Measurements from ENCODE around the gene LRRC37A2.
"Not testable (repeated sequence)": the region's sequence is repeated elsewhere in the genome, so short reads cannot be mapped to it uniquely, and the experiment has no call there.

Gene LRRC37A2

DNA sequence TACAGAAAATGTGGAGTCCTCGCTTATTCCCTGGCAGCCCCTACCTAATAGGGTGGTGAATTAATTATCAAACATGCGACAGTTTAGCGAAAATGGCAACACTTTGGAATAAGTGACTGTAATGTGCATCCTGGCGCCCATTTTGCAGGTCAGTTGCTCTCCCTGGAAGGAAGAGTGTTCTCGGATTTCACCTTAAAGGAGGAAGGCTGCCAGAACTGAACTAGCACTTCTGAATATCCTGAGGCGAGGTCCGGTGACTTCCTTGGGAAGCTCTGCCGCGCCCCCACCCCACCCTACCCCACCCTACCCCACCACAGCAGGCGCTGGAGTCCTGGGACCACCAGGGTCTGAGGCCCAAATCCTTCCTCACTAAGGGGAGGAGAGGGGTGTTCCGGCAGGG lies at the start of gene LRRC37A2:
Gene LRRC37A2, plus strand, starts transcription at position 301 of the 400 bp plus-strand sequence. CDS start 245 bp downstream, outside the sequence.
- in situ Hi-C loops (cut with MboI; ENCODE audit: low sequenced_read_pairs): not testable (repeated sequence)

GRCh38 chr17:46467618-46468017 lies 44.6 kb upstream of the LRRC37A2 start:
- in situ Hi-C loops (cut with MboI; ENCODE audit: low sequenced_read_pairs): not testable (repeated sequence)

DNA sequence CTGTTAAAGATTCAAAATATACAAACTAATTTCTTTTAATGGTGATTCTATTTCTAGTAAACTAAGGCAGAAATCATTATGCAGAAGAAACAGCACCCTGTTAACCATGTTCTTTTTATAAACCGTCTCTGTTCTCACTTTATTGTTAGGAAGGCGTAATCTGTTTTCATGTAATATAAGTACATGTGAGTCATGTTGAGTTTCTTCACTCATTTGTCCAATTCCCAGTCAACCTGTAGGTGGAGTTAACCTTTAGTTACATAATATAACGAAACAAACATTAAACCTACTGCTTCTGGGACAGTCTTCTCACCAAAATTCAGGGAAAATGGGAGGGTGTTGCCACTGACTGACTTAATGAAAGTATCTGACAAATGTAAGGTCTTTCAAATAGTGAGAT lies 37.8 kb upstream of the LRRC37A2 start:
- in situ Hi-C loops (cut with MboI; ENCODE audit: low sequenced_read_pairs): not testable (repeated sequence)

DNA sequence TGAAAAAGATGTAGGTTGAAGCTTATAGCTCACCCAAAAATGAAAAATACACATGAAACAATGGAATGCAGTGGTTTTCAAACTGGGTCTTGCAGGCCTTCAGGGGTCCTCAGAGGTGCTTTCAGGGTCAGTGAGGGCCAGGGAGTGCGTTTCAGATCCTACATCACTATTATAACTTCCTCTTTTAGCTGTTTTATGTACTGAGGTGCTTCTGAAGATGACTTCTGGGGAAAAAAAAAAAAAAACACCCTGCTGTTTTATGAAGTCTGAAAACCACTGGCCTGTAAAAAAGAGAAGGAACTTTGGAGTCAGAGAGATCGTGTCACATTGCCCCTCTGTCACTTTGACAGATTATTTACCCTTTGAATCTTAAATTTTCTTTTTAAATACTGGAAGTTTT lies 36.7 kb upstream of the LRRC37A2 start:
- in situ Hi-C loops (cut with MboI; ENCODE audit: low sequenced_read_pairs): not testable (repeated sequence)

DNA sequence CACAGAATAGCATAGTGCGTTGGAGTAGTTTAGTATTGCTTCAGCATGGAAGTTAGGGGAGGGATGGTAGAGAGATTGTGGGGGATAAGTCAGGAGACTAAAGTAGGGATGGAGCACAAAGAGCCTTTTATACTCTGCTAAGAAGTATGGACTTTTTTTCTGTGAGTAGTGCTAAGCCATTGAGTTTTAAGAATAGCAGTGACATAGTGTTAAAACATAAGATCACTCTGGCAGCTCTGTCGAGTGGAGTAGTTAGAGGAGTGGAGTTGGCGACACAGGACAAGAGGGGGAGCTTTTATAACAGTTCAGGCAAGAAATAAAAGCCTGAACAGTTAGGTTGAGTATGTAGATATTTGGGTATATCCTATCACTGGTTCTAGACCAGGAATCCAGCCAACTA lies 33.4 kb upstream of the LRRC37A2 start:
- in situ Hi-C loops (cut with MboI; ENCODE audit: low sequenced_read_pairs): not testable (repeated sequence)

GRCh38 chr17:46481310-46481709 lies 31.0 kb upstream of the LRRC37A2 start:
- in situ Hi-C loops (cut with MboI; ENCODE audit: low sequenced_read_pairs): not testable (repeated sequence)

DNA sequence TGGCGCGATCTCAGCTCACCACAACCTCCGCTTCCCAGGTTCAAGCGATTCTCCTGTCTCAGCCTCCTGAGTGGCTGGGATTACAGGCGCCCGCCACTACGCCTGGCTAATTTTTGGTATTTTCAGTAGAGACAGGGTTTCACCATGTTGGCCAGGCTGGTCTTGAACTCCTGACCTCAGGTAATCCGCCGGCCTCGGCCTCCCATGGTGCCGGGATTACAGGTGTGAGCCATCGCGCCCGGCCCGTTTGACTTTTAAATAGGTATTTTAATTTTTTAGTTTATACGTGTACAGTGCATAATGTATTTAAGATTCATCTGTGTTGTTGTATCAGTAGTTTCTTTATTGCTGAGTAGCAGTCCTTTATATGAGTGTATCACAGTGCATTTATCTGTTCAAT lies 20.2 kb upstream of the LRRC37A2 start:
- in situ Hi-C loops (cut with MboI; ENCODE audit: low sequenced_read_pairs): not testable (repeated sequence)

- in situ Hi-C loops (cut with MboI; ENCODE audit: low sequenced_read_pairs): not testable (repeated sequence)
Measured at GRCh38 chr17:46499437-46500139, 12.7 kb upstream of the LRRC37A2 start.

DNA sequence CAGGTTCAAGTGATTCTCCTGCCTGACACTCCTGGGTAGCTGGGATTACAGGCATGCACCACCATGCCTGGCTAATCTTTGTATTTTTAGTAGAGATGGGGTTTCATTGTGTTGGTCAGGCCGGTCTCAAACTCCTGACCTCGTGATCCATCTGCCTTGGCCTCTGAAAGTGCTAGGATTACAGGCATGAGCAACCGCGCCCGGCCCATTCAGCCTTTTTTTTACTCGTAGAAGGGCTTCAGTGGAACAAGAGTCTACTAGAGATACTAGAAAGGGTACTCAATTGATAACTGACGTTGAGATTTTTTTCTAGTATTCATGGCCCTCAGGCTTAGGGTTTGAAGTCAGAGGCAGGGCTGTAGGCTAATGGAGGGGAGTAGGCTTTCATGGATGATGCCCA lies 6.4 kb upstream of the LRRC37A2 start:
- in situ Hi-C loops (cut with MboI; ENCODE audit: low sequenced_read_pairs): not testable (repeated sequence)

DNA sequence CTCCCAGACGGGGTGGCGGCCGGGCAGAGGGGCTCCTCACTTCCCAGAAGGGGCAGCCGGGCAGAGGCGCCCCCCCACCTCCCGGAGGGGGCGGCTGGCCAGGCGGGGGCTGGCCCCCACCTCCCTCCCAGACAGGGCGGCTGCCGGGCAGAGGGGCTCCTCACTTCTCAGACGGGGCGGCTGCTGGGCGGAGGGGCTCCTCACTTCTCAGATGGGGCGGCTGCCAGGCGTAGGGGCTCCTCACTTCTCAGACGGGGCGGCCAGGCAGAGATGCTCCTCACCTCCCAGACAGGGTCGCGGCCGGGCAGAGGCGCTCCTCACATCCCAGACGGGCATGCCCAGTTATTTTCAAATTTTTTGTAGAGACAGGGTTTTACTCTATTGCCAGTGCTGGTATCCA lies 22.4 kb downstream of the LRRC37A2 start:
- in situ Hi-C loops (cut with MboI; ENCODE audit: low sequenced_read_pairs): not testable (repeated sequence)

GRCh38 chr17:46548607-46549006 lies 36.3 kb downstream of the LRRC37A2 start:
- in situ Hi-C loops (cut with MboI; ENCODE audit: low sequenced_read_pairs): not testable (repeated sequence)

GRCh38 chr17:46559155-46559554 lies 46.9 kb downstream of the LRRC37A2 start:
- in situ Hi-C loops (cut with MboI; ENCODE audit: low sequenced_read_pairs): not testable (repeated sequence)

DNA sequence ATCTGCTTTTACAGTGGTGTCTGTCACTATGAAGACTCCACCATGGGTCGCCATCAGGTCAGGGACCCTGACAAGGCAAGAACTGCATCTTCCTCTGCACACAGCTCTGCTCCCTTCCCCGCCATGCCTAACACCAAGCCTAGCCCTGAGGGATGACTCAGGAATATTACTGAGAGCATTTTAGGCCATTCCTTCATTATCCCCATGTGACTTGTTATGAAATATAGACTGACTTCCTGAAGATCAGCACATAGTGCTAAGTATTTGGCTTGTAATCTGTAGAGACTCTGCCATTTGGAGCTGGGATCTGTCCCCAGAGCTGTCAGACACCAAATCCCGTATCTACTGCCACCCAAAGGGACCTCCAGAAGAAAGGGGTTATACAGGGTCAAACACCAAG lies 47.8 kb downstream of the LRRC37A2 start:
- in situ Hi-C loops (cut with MboI; ENCODE audit: low sequenced_read_pairs): not testable (repeated sequence)

GRCh38 chr17:46566284-46566683 lies 54.0 kb downstream of the LRRC37A2 start:
- in situ Hi-C loops (cut with MboI; ENCODE audit: low sequenced_read_pairs): not testable (repeated sequence)

- in situ Hi-C loops (cut with MboI; ENCODE audit: low sequenced_read_pairs): not testable (repeated sequence)
Measured at GRCh38 chr17:46566980-46567379, 54.7 kb downstream of the LRRC37A2 start.

- in situ Hi-C loops (cut with MboI; ENCODE audit: low sequenced_read_pairs): not testable (repeated sequence)
Measured at GRCh38 chr17:46571796-46572195, 59.5 kb downstream of the LRRC37A2 start.

GRCh38 chr17:46579083-46580075 lies 67.1 kb downstream of the LRRC37A2 start, which contains the start of gene ARL17A:
ARL17A (minus strand) TSS chr17:46579691; CDS start chr17:46576322, 3,369 bp downstream.
- in situ Hi-C loops (cut with MboI; ENCODE audit: low sequenced_read_pairs): not testable (repeated sequence)

DNA sequence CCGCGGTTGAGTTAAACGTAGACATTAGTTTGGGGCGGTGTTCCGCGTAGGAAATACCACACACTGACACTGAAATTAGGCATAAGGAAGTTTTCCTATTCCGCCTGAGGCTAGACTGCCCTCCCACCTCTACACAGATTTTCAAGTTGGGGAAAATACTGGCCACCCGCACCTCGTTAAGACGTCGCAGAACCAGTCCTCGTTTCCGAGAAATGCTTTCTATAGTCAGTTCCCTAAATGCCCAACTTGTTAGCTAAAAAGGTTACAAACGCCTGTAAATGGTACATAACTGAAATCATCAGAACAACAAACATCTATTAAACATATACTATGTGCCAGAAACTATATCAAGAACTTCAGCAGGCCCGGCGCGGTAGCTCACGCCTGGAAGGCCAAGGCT lies 67.8 kb downstream of the LRRC37A2 start:
- in situ Hi-C loops (cut with MboI; ENCODE audit: low sequenced_read_pairs): not testable (repeated sequence)

DNA sequence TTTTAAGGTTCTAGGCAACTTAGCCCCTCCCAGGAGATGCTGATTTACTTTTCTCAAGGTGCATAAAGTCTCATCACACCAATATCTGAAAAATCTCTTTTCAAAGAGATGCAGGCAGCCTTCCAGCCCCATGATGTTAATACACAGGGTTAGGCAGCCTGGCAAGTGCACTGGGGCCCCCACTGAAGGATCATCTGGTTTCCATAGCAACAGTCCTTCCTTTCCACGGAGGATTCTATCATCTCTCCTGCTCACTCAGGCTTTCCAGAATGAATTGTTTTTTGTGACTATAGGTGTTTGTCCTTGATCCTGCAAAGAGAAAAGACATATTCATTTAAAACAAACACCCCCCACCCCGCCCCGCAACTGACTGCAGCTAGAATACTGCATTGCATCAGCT lies 73.2 kb downstream of the LRRC37A2 start:
- in situ Hi-C loops (cut with MboI; ENCODE audit: low sequenced_read_pairs): not testable (repeated sequence)

GRCh38 chr17:46590157-46591146 lies 78.2 kb downstream of the LRRC37A2 start, which contains the start of gene NSF:
NSF (plus strand) TSS chr17:46590669; CDS start chr17:46590776, 107 bp downstream.
- in situ Hi-C loops (cut with MboI; ENCODE audit: low sequenced_read_pairs): not testable (repeated sequence)

Measured in HL-60/S4 treated with retinoic acid at 250 ng/mL for 4 days and 3 days (cell line).